ACC112 (cell line): Measurements from ENCODE around the gene KLHL17.

Source experiments
- H2AFZ ChIP-seq: fragments of 200-600 bp; sonication (generic); one replicate; pipeline ENCODE4 v1.6.0; 2017; ENCODE audit warnings: antibody characterized with exemption, low read length; ENCODE audit not compliant: unreplicated experiment
- H3K27ac ChIP-seq: fragments of 200-600 bp; sonication (generic); 2 replicates; pipeline ENCODE4 v1.5.1; 2014; ENCODE audit warnings: low read depth, mild to moderate bottlenecking, antibody characterized with exemption, low read length, moderate library complexity
- H3K27me3 ChIP-seq: fragments of 200-600 bp; sonication (generic); 2 replicates; pipeline ENCODE4 v1.6.1; 2014; ENCODE audit warnings: mild to moderate bottlenecking, antibody characterized with exemption, low read length, moderate library complexity, mixed read lengths; ENCODE audit not compliant: insufficient read depth
- H3K36me3 ChIP-seq: fragments of 200-600 bp; sonication (generic); 2 replicates; pipeline ENCODE4 v1.6.1; 2016; ENCODE audit warnings: mild to moderate bottlenecking, antibody characterized with exemption, low read length, moderate library complexity, mixed read lengths; ENCODE audit not compliant: insufficient read depth
- H3K4me1 ChIP-seq: fragments of 200-600 bp; sonication (generic); one replicate; pipeline ENCODE4 v1.6.1; 2016; ENCODE audit warnings: low read length, mixed read lengths; ENCODE audit not compliant: insufficient read depth, unreplicated experiment, control insufficient read depth
- H3K4me3 ChIP-seq: fragments of 200-600 bp; sonication (generic); 2 replicates; pipeline ENCODE4 v1.5.1; 2014; ENCODE audit warnings: mild to moderate bottlenecking, low read depth, low read length
- H3K79me2 ChIP-seq: fragments of 200-600 bp; sonication (generic); one replicate; pipeline ENCODE4 v1.6.0; 2016; ENCODE audit warnings: low read length; ENCODE audit not compliant: control insufficient read depth, unreplicated experiment, insufficient read depth

The KLHL17 gene

DNA sequence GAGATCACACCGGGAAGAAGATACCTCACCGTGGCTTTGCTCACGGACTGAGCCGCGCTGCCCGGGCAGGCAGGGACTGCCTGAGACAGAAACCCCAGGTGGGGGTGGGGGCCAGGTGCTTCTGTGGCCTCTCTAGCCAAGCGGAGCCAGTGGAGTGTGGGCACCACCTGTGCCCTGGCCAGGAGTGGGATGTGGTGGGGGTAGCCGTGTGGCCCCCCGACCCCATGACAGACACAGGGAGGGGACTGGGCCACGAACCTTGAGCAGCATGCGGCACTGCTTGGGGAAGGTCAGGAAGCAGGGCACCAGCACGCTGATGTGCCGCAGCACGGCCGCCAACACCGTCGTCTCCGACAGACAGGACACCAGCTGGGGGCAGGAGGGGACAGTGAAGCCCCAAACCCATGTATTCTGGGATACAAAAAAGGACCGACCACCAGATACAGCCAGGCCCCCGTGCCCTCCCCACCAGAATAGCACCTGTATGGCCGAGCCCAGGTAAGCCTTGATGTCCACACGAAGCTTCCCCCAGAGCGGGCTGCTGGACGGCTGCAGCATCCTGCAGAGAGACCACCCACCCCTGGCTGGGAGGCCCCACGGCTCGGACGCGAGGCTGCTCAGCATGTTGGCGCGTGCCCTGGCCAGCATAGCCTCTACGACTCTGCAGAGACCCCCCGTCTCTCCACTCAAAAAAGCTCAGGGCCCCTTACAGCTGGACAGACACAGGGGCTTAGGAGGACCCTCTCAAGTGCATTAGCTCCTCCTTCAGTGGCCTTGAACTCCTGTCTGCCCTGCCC is 6.7 kb upstream of the KLHL17 start:
- H3K36me3 ChIP-seq: peaks cover 4% of the 10 kb centered on the region; the same call in 1 of the 2 replicates
- no peak overlapping the region for H2AFZ ChIP-seq
- peaks cover 23% of the 10 kb centered on the region for H3K79me2 ChIP-seq
- peaks cover 5% of the 10 kb centered on the region for H3K4me1 ChIP-seq
- no peak overlapping the region for H3K27ac ChIP-seq
- no peaks in the 10 kb centered on the region for H3K27me3 ChIP-seq
- H3K4me3 ChIP-seq: no peak overlapping the region

DNA sequence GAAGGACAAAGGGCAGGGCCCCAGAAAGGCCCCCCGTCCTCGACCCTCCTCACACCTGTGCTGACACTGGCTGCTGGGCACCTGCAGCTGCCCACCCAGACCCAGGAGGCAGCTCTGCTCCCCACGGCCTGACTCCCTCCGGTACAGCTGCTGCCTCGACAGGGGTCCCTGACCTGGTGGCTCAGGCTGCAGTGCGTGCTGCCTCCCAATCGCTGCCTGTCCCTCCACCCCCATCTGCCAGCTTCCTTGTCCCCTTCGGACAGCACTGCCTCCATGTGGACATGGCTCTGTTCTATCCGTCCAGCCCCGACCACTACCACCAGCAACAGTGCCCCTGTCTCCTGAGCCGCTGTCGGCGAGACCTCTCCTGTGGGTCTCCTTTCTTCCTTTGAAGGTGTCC is 5.5 kb upstream of the KLHL17 start:
- Histone ChIP-seq H3K4me1 (peaks cover 5% of the 10 kb centered on the region), H3K36me3 (peaks cover 4% of the 10 kb centered on the region; the same call in 1 of the 2 replicates), H3K79me2 (peaks cover 26% of the 10 kb centered on the region), H3K27ac (no peak overlapping the region), H3K4me3 (no peak overlapping the region), H3K27me3 (peaks cover 5% of the 10 kb centered on the region; the same call in 1 of the 2 replicates), H2AFZ (no peak overlapping the region)

GRCh38 chr1:955474-955873 is 4.9 kb upstream of the KLHL17 start:
- no peak overlapping the region for H3K27ac ChIP-seq
- no peak overlapping the region for H3K4me3 ChIP-seq
- peaks cover 5% of the 10 kb centered on the region for H3K4me1 ChIP-seq
- H3K79me2 ChIP-seq: peaks cover 26% of the 10 kb centered on the region
- peaks cover 5% of the 10 kb centered on the region; the same call in 1 of the 2 replicates for H3K27me3 ChIP-seq
- no peak overlapping the region for H2AFZ ChIP-seq
- H3K36me3 ChIP-seq: peaks cover 1% of the 10 kb centered on the region; the same call in 1 of the 2 replicates

- Histone ChIP-seq H2AFZ (no peak overlapping the region), H3K79me2 (peaks cover 26% of the 10 kb centered on the region), H3K27me3 (peaks cover 5% of the 10 kb centered on the region; the same call in 1 of the 2 replicates), H3K4me3 (no peak overlapping the region), H3K36me3 (no peaks in the 10 kb centered on the region), H3K4me1 (peaks cover 5% of the 10 kb centered on the region), H3K27ac (no peak overlapping the region)
Measured at GRCh38 chr1:956636-957035, 3.7 kb upstream of the KLHL17 start.

GRCh38 chr1:958823-959730 is 1.3 kb upstream of the KLHL17 start, which contains the start of gene NOC2L:
NOC2L (minus strand) TSS chr1:959256; CDS start chr1:959240, 16 bp downstream.
- Histone ChIP-seq H3K79me2 (peaks cover 26% of the 10 kb centered on the region), H2AFZ (peak within 1 kb of the TSS; percentile 92), H3K27me3 (peaks cover 5% of the 10 kb centered on the region; the same call in 1 of the 2 replicates), H3K36me3 (no peaks in the 10 kb centered on the region), H3K4me3 (peak within 1 kb of the TSS; percentile 100), H3K4me1 (peaks cover 5% of the 10 kb centered on the region), H3K27ac (no peak within 1 kb of the TSS)

- Histone ChIP-seq H2AFZ (peak overlapping the region; percentile 22), H3K4me1 (peaks cover 5% of the 10 kb centered on the region), H3K79me2 (peaks cover 26% of the 10 kb centered on the region), H3K4me3 (peak overlapping the region; percentile 100), H3K27ac (no peak overlapping the region), H3K27me3 (peaks cover 5% of the 10 kb centered on the region; the same call in 1 of the 2 replicates), H3K36me3 (no peaks in the 10 kb centered on the region)
Measured at GRCh38 chr1:959731-960362, 537 bp upstream of the KLHL17 start.

DNA sequence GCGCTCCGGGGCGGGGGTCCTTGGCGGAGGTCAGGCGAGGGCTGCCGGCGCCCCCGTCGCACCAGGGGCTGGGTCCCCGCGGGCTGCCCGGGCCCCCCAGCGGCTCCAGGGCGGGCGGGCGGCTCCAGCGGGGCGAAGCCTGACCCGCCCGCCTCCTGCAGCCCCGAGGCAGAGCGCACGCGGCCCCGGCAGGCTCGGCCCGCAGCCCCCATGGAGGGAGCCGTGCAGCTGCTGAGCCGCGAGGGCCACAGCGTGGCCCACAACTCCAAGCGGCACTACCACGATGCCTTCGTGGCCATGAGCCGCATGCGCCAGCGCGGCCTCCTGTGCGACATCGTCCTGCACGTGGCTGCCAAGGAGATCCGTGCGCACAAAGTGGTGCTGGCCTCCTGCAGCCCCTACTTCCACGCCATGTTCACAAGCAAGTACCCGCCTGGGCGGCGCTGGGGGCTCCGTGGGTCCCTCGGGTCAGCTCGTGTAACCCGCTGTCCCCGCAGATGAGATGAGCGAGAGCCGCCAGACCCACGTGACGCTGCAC is 817 bp downstream of the KLHL17 start:
- Histone ChIP-seq H3K27ac (no peak overlapping the region), H3K36me3 (no peaks in the 10 kb centered on the region), H3K4me1 (peaks cover 12% of the 10 kb centered on the region), H3K4me3 (peak overlapping the region; percentile 100), H3K27me3 (peaks cover 5% of the 10 kb centered on the region; the same call in 1 of the 2 replicates), H2AFZ (no peak overlapping the region), H3K79me2 (peaks cover 26% of the 10 kb centered on the region)

GRCh38 chr1:962381-963300 is 2.3 kb downstream of the KLHL17 start:
- Histone ChIP-seq H3K27ac (no peak overlapping the region), H3K27me3 (peaks cover 5% of the 10 kb centered on the region; the same call in 1 of the 2 replicates), H3K79me2 (peaks cover 14% of the 10 kb centered on the region), H3K36me3 (no peaks in the 10 kb centered on the region), H2AFZ (no peak overlapping the region), H3K4me3 (no peak overlapping the region), H3K4me1 (peaks cover 11% of the 10 kb centered on the region)

- peaks cover 7% of the 10 kb centered on the region for H3K4me1 ChIP-seq
- H3K4me3 ChIP-seq: no peak overlapping the region
- H2AFZ ChIP-seq: no peak overlapping the region
- H3K27me3 ChIP-seq: peaks cover 5% of the 10 kb centered on the region; the same call in 1 of the 2 replicates
- peaks cover 8% of the 10 kb centered on the region for H3K79me2 ChIP-seq
- no peaks in the 10 kb centered on the region for H3K36me3 ChIP-seq
- H3K27ac ChIP-seq: no peak overlapping the region
Measured at GRCh38 chr1:963301-963651, 2.9 kb downstream of the KLHL17 start.
